Large intestine (tissue), 3 donors: ENCODE results near the gene IRF2BPL. TPM values are rescaled to one million over a fixed set of nuclear protein-coding genes. Genes with fewer than 3 reads are reported as not detected.

Source experiments
- DNase-seq, 2 donors: peaks; one replicate each; pipeline versions ENCODE4 v3.0.0 to v3.0.0-alpha.2; 2013
- H3K27ac ChIP-seq: one replicate; pipeline ENCODE4 v1.5.1; 2013; ENCODE audit warnings: low read length
- H3K27me3 ChIP-seq: 2 replicates; pipeline ENCODE4 v1.6.1; 2013; ENCODE audit warnings: low read length; ENCODE audit not compliant: control insufficient read depth, insufficient read depth
- H3K36me3 ChIP-seq: 2 replicates; pipeline ENCODE4 v1.6.1; 2013; ENCODE audit warnings: low read length; ENCODE audit not compliant: control insufficient read depth, insufficient read depth
- H3K4me1 ChIP-seq: one replicate; pipeline ENCODE4 v1.6.1; 2013; ENCODE audit warnings: low read length; ENCODE audit not compliant: control insufficient read depth, insufficient read depth
- H3K4me3 ChIP-seq: one replicate; pipeline ENCODE4 v1.5.1; 2013; ENCODE audit warnings: low read length
- H3K9me3 ChIP-seq: one replicate; pipeline ENCODE4 v1.6.1; 2013; ENCODE audit warnings: mild to moderate bottlenecking, low read depth, low read length, moderate library complexity; ENCODE audit not compliant: control insufficient read depth
- WGBS: methylation state at CpG from one replicate; pipeline ENCODE4 v1.1.5; 2013; ENCODE audit warnings: low lambda C conversion rate; ENCODE audit not compliant: insufficient coverage; 5-methylcytosine and 5-hydroxymethylcytosine counted together
- polyA plus RNA-seq: library from polyadenylated mRNA; unstranded; fragments of 120-200 nt; gene quantifications from one replicate; pipeline ENCODE4 v1.2.1, GENCODE V29; 2013

The IRF2BPL gene
- polyA plus RNA-seq, 1 donor: 19.4 TPM

- Histone ChIP-seq H3K27me3 (no peaks in the 10 kb centered on the region), H3K27ac (no peak overlapping the region), H3K9me3 (no peaks in the 10 kb centered on the region), H3K4me1 (peaks cover 34% of the 10 kb centered on the region), H3K4me3 (no peak overlapping the region), H3K36me3 (no peaks in the 10 kb centered on the region)
- no CpG with 5 or more reads among the region's 3 CpGs for WGBS
- no peak for DNase-seq
Observed at GRCh38 chr14:77009014-77009413, 19.5 kb downstream of the IRF2BPL start.

- no CpG with 5 or more reads among the region's 4 CpGs for WGBS
- no peak overlapping the region for H3K27ac ChIP-seq
Observed at GRCh38 chr14:77008541-77008940, 20.0 kb downstream of the IRF2BPL start.

GRCh38 chr14:77007975-77008421 is 20.5 kb downstream of the IRF2BPL start:
- Histone ChIP-seq H3K9me3 (no peaks in the 10 kb centered on the region), H3K4me1 (peaks cover 29% of the 10 kb centered on the region)
- WGBS: no CpG with 5 or more reads among the region's 3 CpGs

More at GRCh38 chr14:77008541-77008940, 20.0 kb downstream of the IRF2BPL start:
- Histone ChIP-seq H3K4me3 (no peak overlapping the region), H3K4me1 (peaks cover 29% of the 10 kb centered on the region), H3K9me3 (no peaks in the 10 kb centered on the region), H3K36me3 (no peaks in the 10 kb centered on the region), H3K27me3 (no peaks in the 10 kb centered on the region)
- no peak for DNase-seq

GRCh38 chr14:77007183-77007974 is 21.1 kb downstream of the IRF2BPL start:
- Histone ChIP-seq H3K36me3 (no peaks in the 10 kb centered on the region), H3K27ac (peak overlapping the region; percentile 39), H3K4me3 (no peak overlapping the region), H3K27me3 (no peaks in the 10 kb centered on the region), H3K4me1 (peaks cover 32% of the 10 kb centered on the region), H3K9me3 (no peaks in the 10 kb centered on the region)
- no peak for DNase-seq
- 41% methylated on average over 4 of the region's 18 CpGs for whole genome bisulfite sequencing

More at GRCh38 chr14:77007975-77008421, 20.5 kb downstream of the IRF2BPL start:
- H3K27me3 ChIP-seq: no peaks in the 10 kb centered on the region
- H3K4me3 ChIP-seq: no peak overlapping the region
- H3K27ac ChIP-seq: peak overlapping the region; percentile 39
- DNase-seq: peak; percentile 51 to 71
- H3K36me3 ChIP-seq: no peaks in the 10 kb centered on the region

GRCh38 chr14:77006132-77006531 is 22.4 kb downstream of the IRF2BPL start:
- Histone ChIP-seq H3K4me1 (peaks cover 28% of the 10 kb centered on the region), H3K27ac (no peak overlapping the region)

GRCh38 chr14:77005559-77005958 is 22.9 kb downstream of the IRF2BPL start:
- Histone ChIP-seq H3K27me3 (no peaks in the 10 kb centered on the region), H3K9me3 (no peaks in the 10 kb centered on the region), H3K36me3 (no peaks in the 10 kb centered on the region), H3K27ac (no peak overlapping the region), H3K4me3 (no peak overlapping the region), H3K4me1 (peaks cover 25% of the 10 kb centered on the region)
- no CpG with 5 or more reads among the region's 3 CpGs for WGBS
- no peak for DNase-seq

More at GRCh38 chr14:77006132-77006531, 22.4 kb downstream of the IRF2BPL start:
- no peaks in the 10 kb centered on the region for H3K36me3 ChIP-seq
- no peaks in the 10 kb centered on the region for H3K9me3 ChIP-seq
- no peaks in the 10 kb centered on the region for H3K27me3 ChIP-seq
- WGBS: no CpG with 5 or more reads among the region's 9 CpGs
- H3K4me3 ChIP-seq: no peak overlapping the region
- DNase-seq: no peak

GRCh38 chr14:77004711-77005460 is 23.6 kb downstream of the IRF2BPL start:
- no peaks in the 10 kb centered on the region for H3K9me3 ChIP-seq
- no peak overlapping the region for H3K27ac ChIP-seq
- no peak overlapping the region for H3K4me3 ChIP-seq
- H3K4me1 ChIP-seq: peaks cover 28% of the 10 kb centered on the region
- DNase-seq: no peak
- H3K36me3 ChIP-seq: no peaks in the 10 kb centered on the region
- H3K27me3 ChIP-seq: no peaks in the 10 kb centered on the region
- WGBS: 70% methylated on average over 3 of the region's 9 CpGs

GRCh38 chr14:77003960-77004710 is 24.4 kb downstream of the IRF2BPL start:
- DNase-seq: no peak
- H3K27ac ChIP-seq: no peak overlapping the region
- no peaks in the 10 kb centered on the region for H3K9me3 ChIP-seq
- H3K4me3 ChIP-seq: no peak overlapping the region
- H3K4me1 ChIP-seq: peaks cover 33% of the 10 kb centered on the region
- no peaks in the 10 kb centered on the region for H3K36me3 ChIP-seq
- 100% methylated on average over 1 of the region's 5 CpGs for WGBS
- H3K27me3 ChIP-seq: no peaks in the 10 kb centered on the region

GRCh38 chr14:77002889-77003288 is 25.6 kb downstream of the IRF2BPL start:
- H3K4me3 ChIP-seq: no peak overlapping the region
- no peaks in the 10 kb centered on the region for H3K36me3 ChIP-seq
- no peaks in the 10 kb centered on the region for H3K9me3 ChIP-seq
- no peak overlapping the region for H3K27ac ChIP-seq
- no peaks in the 10 kb centered on the region for H3K27me3 ChIP-seq
- peaks cover 34% of the 10 kb centered on the region for H3K4me1 ChIP-seq
- DNase-seq: no peak
- 80% methylated on average over 1 of the region's 6 CpGs for WGBS

- Histone ChIP-seq H3K4me3 (no peak overlapping the region), H3K27ac (no peak overlapping the region), H3K36me3 (no peaks in the 10 kb centered on the region), H3K9me3 (no peaks in the 10 kb centered on the region), H3K27me3 (no peaks in the 10 kb centered on the region), H3K4me1 (peaks cover 28% of the 10 kb centered on the region)
- DNase-seq: no peak
- 80% methylated on average over 1 of the region's 4 CpGs for WGBS
Observed at GRCh38 chr14:77002335-77002734, 26.2 kb downstream of the IRF2BPL start.
